ENCODE measurements around the gene NEK7.

The NEK7 gene

GRCh38 chr1:198156745-198157240 is at the start of gene NEK7:
NEK7 (plus strand) TSS chr1:198156998; CDS start chr1:198232581, 75,583 bp downstream.
- no peak for TF ChIP-seq ZNF274 (IDR thresholded peaks at IDR 0.05; ENCODE audit: low read depth, low read length)
- peak within 1 kb of the TSS; percentile 80 for H3K4me3 ChIP-seq (ENCODE audit: low read length)

DNA sequence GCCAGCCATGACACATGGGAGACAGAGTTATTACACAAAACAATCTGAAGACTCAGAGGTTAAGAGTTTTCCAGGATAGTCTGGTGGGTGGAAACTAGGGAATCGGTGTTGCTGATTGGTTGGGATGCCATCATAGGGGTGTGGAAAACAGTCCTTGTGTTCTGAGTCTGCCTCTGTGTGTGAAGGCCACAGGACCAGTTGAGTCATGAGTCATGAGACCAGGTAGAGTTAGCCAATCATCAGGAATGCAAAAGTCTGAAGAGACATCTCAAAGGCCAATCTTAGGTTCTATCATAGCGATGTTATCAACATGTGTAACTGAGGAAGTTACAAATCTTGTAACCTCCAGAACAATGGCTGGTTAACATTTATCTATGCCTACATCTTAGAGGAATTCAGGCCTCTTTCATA is 49.7 kb upstream of the NEK7 start:
- H3K4me3 ChIP-seq (ENCODE audit: low read length), result no peak overlapping the region
- TF ChIP-seq ZNF274 (IDR thresholded peaks at IDR 0.05; ENCODE audit: low read depth, low read length), result no peak

GRCh38 chr1:198108636-198109370 is 48.0 kb upstream of the NEK7 start:
- H3K4me3 ChIP-seq (ENCODE audit: low read length), result no peak overlapping the region
- no peak for TF ChIP-seq ZNF274 (IDR thresholded peaks at IDR 0.05; ENCODE audit: low read depth, low read length)

DNA sequence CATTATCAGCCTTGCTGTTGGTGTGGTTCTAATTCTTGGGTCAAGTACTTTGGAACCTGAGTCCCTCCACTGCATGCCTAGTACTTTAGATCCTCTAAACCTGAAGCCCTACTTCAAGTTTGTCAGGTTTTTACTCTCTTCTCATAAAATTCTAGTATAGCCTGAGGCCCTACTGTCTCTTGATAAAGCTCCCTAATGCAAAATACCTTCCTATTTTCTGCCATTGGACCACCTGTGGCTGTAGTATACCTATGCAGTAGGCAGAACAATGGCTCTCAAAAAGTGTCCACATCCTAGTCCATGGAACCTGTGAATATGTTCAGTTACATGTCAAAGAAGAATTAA is 47.5 kb upstream of the NEK7 start:
- no peak for TF ChIP-seq ZNF274 (IDR thresholded peaks at IDR 0.05; ENCODE audit: low read depth, low read length)
- H3K4me3 ChIP-seq (ENCODE audit: low read length), result no peak overlapping the region

GRCh38 chr1:198113342-198113750 is 43.5 kb upstream of the NEK7 start:
- no peak for TF ChIP-seq ZNF274 (IDR thresholded peaks at IDR 0.05; ENCODE audit: low read depth, low read length)
- no peak overlapping the region for H3K4me3 ChIP-seq (ENCODE audit: low read length)

GRCh38 chr1:198116069-198116468 is 40.7 kb upstream of the NEK7 start:
- no peak for TF ChIP-seq ZNF274 (IDR thresholded peaks at IDR 0.05; ENCODE audit: low read depth, low read length)
- no peak overlapping the region for H3K4me3 ChIP-seq (ENCODE audit: low read length)

DNA sequence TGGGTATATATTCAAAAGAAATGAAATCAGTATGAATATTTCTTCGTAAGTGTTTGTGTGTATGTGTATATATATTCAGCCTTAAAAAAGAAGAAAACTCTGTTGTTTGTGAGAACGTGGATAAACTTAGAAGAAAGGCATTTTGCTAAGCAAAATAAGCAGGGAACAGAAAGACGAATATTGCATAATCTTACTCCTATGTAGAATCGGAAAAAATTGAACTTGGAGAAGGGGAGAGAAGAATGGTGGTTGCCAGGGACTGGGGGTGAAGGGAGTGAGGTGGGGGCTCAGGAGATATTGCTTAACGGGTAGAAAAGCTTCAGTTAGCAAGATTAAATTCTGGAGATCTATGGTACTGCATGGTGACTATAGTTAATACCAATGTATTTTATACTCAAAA is 40.3 kb upstream of the NEK7 start:
- no peak overlapping the region for H3K4me3 ChIP-seq (ENCODE audit: low read length)
- TF ChIP-seq ZNF274 (IDR thresholded peaks at IDR 0.05; ENCODE audit: low read depth, low read length), result no peak

GRCh38 chr1:198117267-198117666 is 39.5 kb upstream of the NEK7 start:
- TF ChIP-seq ZNF274 (IDR thresholded peaks at IDR 0.05; ENCODE audit: low read depth, low read length), result no peak
- no peak overlapping the region for H3K4me3 ChIP-seq (ENCODE audit: low read length)

GRCh38 chr1:198118134-198118533 is 38.7 kb upstream of the NEK7 start:
- TF ChIP-seq ZNF274 (IDR thresholded peaks at IDR 0.05; ENCODE audit: low read depth, low read length), result no peak
- H3K4me3 ChIP-seq (ENCODE audit: low read length), result no peak overlapping the region

DNA sequence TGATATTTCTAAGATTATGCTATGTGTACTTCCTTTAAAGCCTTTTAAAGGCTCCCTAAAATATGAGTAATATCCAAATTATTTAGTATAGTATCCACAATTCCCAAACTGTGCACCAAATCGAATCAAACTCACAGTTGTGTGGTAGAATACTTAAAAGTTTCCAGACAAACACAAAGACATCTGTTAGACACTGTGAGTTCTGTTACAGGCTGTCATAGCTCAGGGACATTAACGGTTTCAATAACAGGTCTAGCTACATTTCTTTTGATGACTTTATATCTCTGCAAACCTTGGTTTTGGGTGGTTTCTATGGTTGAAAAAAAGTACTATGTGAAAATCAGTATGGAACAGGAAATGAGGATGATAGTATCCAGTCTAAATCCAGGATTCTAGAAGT is 36.9 kb upstream of the NEK7 start:
- no peak for TF ChIP-seq ZNF274 (IDR thresholded peaks at IDR 0.05; ENCODE audit: low read depth, low read length)
- H3K4me3 ChIP-seq (ENCODE audit: low read length), result no peak overlapping the region

GRCh38 chr1:198121056-198121826 is 35.6 kb upstream of the NEK7 start:
- no peak overlapping the region for H3K4me3 ChIP-seq (ENCODE audit: low read length)
- no peak for TF ChIP-seq ZNF274 (IDR thresholded peaks at IDR 0.05; ENCODE audit: low read depth, low read length)

DNA sequence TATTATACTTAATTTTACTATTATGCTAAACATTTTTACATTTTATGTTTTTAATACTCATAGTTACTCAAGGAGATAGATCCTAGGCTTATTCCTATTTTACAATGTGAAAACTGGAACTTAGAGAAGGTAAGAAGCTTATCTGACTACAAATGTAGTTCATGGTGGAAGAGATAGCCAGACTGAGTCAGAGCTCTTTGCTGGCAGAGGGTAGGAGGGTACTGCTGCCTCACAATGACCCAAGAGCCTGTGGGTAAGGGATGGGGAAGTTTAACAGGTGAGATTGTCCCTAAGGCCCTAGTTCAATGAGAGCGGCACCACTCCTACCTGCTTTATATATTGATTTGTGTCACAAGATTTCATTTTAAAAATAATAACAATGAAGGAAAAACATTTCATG is 34.1 kb upstream of the NEK7 start:
- no peak overlapping the region for H3K4me3 ChIP-seq (ENCODE audit: low read length)
- no peak for TF ChIP-seq ZNF274 (IDR thresholded peaks at IDR 0.05; ENCODE audit: low read depth, low read length)

DNA sequence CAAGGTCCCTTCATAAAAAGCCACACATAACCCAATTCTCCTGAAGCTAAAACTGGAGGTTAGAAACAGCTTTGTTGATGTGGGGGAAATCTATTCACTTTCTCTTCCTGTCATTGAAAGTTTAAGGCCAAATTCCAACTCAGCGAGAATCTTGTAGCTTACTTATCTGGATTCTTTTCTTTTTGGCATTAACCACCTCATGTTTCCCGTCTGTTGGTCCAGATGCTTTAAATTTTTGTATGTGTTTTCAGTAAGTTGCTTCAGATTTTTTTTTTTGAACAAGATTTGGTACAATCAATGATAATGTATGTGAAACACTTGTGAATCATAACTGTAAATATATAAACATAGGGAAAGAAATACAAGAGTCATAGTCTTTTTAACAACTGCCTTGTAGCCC is 33.7 kb upstream of the NEK7 start:
- TF ChIP-seq ZNF274 (IDR thresholded peaks at IDR 0.05; ENCODE audit: low read depth, low read length), result no peak
- no peak overlapping the region for H3K4me3 ChIP-seq (ENCODE audit: low read length)

DNA sequence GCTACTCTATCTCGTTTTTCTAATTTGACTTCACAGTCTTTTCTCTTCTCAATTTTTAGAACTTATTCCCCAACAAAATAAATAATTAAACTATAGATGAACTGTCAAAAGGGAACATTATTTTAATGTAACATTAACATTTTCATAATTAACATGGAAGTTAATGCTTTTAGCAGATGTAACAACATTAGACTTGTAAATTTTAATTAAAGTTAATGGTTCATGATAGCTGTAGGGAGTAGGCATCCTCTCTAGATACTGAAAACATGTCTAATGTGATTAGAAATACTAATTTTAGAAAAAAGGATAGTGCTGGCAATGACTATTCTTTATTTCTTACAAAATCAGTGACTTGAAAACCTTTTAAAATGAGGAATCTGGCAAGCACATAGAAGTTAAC is 32.1 kb upstream of the NEK7 start:
- no peak for TF ChIP-seq ZNF274 (IDR thresholded peaks at IDR 0.05; ENCODE audit: low read depth, low read length)
- no peak overlapping the region for H3K4me3 ChIP-seq (ENCODE audit: low read length)
